AG09319 (cell line): ENCODE data around the gene PPP6C.
A peak's percentile ranks its signal among the peaks of the same experiment; 100 is the strongest.

Source experiments
- DNase-seq: peaks from one replicate; pipeline ENCODE4 v3.0.0-alpha.2; 2010; ENCODE audit warnings: low read depth; ENCODE audit errors: extremely low read depth
- TF ChIP-seq, protein P1 (sequence below): IDR thresholded peaks from 2 replicates; pipeline ENCODE4 v1.5.1; 2011; ENCODE audit warnings: low read depth, mild to moderate bottlenecking, inconsistent platforms, low read length, moderate library complexity

The PPP6C gene

GRCh38 chr9:125143377-125144090, 46.1 kb downstream of the PPP6C start, which contains the start of gene SCAI:
Gene SCAI, minus strand, starts transcription at chr9:125143528. Its CDS starts 91 bp downstream, at chr9:125143437.
- DNase-seq = peak; percentile 98
- TF ChIP-seq, protein P1, sequence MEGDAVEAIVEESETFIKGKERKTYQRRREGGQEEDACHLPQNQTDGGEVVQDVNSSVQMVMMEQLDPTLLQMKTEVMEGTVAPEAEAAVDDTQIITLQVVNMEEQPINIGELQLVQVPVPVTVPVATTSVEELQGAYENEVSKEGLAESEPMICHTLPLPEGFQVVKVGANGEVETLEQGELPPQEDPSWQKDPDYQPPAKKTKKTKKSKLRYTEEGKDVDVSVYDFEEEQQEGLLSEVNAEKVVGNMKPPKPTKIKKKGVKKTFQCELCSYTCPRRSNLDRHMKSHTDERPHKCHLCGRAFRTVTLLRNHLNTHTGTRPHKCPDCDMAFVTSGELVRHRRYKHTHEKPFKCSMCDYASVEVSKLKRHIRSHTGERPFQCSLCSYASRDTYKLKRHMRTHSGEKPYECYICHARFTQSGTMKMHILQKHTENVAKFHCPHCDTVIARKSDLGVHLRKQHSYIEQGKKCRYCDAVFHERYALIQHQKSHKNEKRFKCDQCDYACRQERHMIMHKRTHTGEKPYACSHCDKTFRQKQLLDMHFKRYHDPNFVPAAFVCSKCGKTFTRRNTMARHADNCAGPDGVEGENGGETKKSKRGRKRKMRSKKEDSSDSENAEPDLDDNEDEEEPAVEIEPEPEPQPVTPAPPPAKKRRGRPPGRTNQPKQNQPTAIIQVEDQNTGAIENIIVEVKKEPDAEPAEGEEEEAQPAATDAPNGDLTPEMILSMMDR = peak; percentile 98

- TF ChIP-seq, protein P1 = no peak
- DNase-seq = no peak
Measured at GRCh38 chr9:125142560-125143376, 46.8 kb downstream of the PPP6C start.

DNA sequence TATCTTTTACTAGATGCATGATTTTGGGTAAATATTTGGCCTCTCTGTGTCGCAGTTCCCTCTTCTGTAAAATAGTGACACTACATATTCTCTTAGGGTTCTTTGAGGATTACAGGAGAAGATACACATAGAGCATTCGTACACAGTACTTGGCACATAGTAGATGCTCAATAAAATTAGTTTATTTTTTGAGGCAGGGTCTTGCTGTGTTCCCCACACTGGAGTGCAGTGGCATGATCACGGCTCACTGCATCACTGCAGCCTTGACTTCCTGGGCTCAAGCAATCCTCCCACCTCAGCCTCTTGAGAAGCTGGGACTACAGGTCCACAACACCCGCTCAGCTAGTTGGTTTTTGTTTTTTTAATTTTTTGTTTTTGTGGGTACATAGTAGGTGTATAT, 47.9 kb downstream of the PPP6C start:
- TF ChIP-seq, protein P1 = no peak
- DNase-seq = no peak

GRCh38 chr9:125141251-125141650, 48.4 kb downstream of the PPP6C start:
- TF ChIP-seq, protein P1 = no peak
- no peak for DNase-seq

DNA sequence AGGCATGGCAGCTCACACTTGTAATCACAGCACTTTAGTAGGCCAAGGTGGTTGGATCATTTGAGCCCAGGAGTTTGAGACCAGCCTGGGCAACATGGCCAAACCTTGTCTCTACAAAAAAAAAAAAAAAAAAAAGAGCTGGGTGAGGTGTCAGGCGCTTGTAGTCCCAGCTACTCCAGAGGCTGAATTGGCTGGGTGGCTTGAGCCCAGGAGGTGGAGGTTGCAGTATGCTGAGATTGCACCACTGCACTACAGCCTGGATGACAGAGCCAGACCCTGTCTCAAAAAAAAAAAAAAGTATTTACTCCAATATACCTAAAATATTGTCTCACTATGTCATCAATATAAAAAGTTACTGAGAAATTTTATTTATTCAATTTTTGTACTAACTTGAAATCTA, 49.0 kb downstream of the PPP6C start:
- no peak for DNase-seq
- TF ChIP-seq, protein P1 = no peak

- peak; percentile 32 for DNase-seq
- TF ChIP-seq, protein P1 = no peak
Measured at GRCh38 chr9:125137200-125137599, 52.4 kb downstream of the PPP6C start.

DNA sequence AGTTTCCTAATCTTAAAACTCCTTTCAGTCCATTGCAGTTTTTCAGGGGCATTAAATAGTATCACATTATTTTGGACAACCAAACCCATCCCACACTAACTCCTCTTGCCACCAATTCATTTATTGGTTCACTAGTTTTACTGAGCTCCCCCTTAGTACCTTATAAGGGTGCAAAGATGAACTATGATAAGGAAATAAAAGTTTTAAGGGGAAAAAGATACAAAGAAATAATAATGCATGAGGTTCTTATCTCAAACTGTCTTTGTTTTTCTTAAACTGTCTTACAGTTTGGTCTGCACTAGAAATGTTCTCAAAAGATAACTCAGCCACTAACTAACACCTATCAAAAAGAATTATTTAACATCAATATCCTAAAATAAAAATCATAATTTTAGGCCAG, 54.6 kb downstream of the PPP6C start:
- TF ChIP-seq, protein P1 = no peak
- no peak for DNase-seq
